ENCODE results near the gene ANKRD6. TPM values are rescaled to one million over a fixed set of nuclear protein-coding genes. Genes with fewer than 3 reads are reported as not detected.

The ANKRD6 gene
- polyA plus RNA-seq, 1 donor, result 9.8 TPM

- no peaks in the 10 kb centered on the region for H3K4me1 ChIP-seq (ENCODE audit: control insufficient read depth, insufficient read depth, low read length)
- 100% methylated on average over 1 of the region's 1 CpG for WGBS (ENCODE audit: insufficient coverage, low lambda C conversion rate)
- H3K4me3 ChIP-seq (ENCODE audit: low read length), result no peak overlapping the region
- DNase-seq, result no peak
- H3K36me3 ChIP-seq (ENCODE audit: control insufficient read depth, insufficient read depth, low read length), result peaks cover 90% of the 10 kb centered on the region
- H3K27ac ChIP-seq (ENCODE audit: low read length), result no peak overlapping the region
- no peaks in the 10 kb centered on the region for H3K9me3 ChIP-seq (ENCODE audit: control insufficient read depth, low read depth, low read length)
- H3K27me3 ChIP-seq (ENCODE audit: control insufficient read depth, insufficient read depth, low read length), result no peaks in the 10 kb centered on the region
Measured at GRCh38 chr6:89682991-89683390, 250.0 kb downstream of the ANKRD6 start.

Other genes with a start within 250 kb of the ANKRD6 start
- gene GABRR1, start 215.8 kb upstream of the ANKRD6 start, polyA plus RNA-seq, result 0.06 TPM
- 0.55 TPM for gene GABRR2, start 117.9 kb upstream of the ANKRD6 start, polyA plus RNA-seq
- gene UBE2J1, start 80.4 kb upstream of the ANKRD6 start, polyA plus RNA-seq, result 42.7 TPM
- 60.9 TPM for gene RRAGD, start 20.9 kb upstream of the ANKRD6 start, polyA plus RNA-seq
- gene LYRM2, start 205.6 kb downstream of the ANKRD6 start, polyA plus RNA-seq, result 39.3 TPM